Central memory CD8-positive, alpha-beta T cell (primary cell): ENCODE measurements around the gene ATG3.

ENCODE experiments used
- ATAC-seq: fragments of 150-1000 bp; cut with Tn5 transposase; replicated peaks from 2 replicates; pipeline ENCODE4 v1.10.0; 2022; ENCODE audit warnings: mild to moderate bottlenecking, moderate FRiP score, moderate number of reproducible peaks; ENCODE audit not compliant: poor library complexity, severe bottlenecking; ENCODE audit errors: extremely low read depth
- DNase-seq, 2 donors: peaks; one replicate each; pipeline ENCODE4 v3.0.0; 2021; ENCODE audit warnings: low spot score in 2 of 2
- H3K27ac Mint-ChIP-seq: one replicate; pipeline ENCODE4 v1.8.0; 2022; ENCODE audit warnings: low read depth, mild to moderate bottlenecking, moderate library complexity, mixed read lengths
- H3K27me3 Mint-ChIP-seq: one replicate; pipeline ENCODE4 v1.8.0; 2022; ENCODE audit warnings: mixed read lengths
- H3K36me3 Mint-ChIP-seq: one replicate; pipeline ENCODE4 v1.8.0; 2022; ENCODE audit warnings: mild to moderate bottlenecking, moderate library complexity, mixed read lengths; ENCODE audit not compliant: insufficient read depth
- H3K4me1 Mint-ChIP-seq: one replicate; pipeline ENCODE4 v1.8.0; 2022; ENCODE audit warnings: mixed read lengths
- H3K4me3 Mint-ChIP-seq: one replicate; pipeline ENCODE4 v1.8.0; 2022; ENCODE audit warnings: mild to moderate bottlenecking, moderate library complexity, mixed read lengths
- H3K9me3 Mint-ChIP-seq: one replicate; pipeline ENCODE4 v1.8.0; 2022; ENCODE audit warnings: mixed read lengths

ATG3 gene

GRCh38 chr3:112561734-112562529, at the start of gene ATG3, which contains the start of gene SLC35A5:
Gene ATG3, minus strand, starts transcription at chr3:112561962. Its CDS starts 434 bp downstream, at chr3:112561528.
Gene SLC35A5, plus strand, starts transcription at chr3:112562045. Its CDS starts 1,359 bp downstream, at chr3:112563404.
- Mint-ChIP-seq H3K27me3 (no peaks in the 10 kb centered on the region), H3K9me3 (no peaks in the 10 kb centered on the region), H3K4me3 (peak within 1 kb of the TSS; percentile 97), H3K4me1 (peaks cover 46% of the 10 kb centered on the region), H3K27ac (peak within 1 kb of the TSS; percentile 97), H3K36me3 (peaks cover 22% of the 10 kb centered on the region)
- DNase-seq (peak; percentile 99 to 100), ATAC-seq (peak; percentile 83)

- Mint-ChIP-seq H3K36me3 (no peaks in the 10 kb centered on the region), H3K27me3 (peaks cover 10% of the 10 kb centered on the region), H3K4me1 (no peaks in the 10 kb centered on the region), H3K27ac (no peak overlapping the region), H3K4me3 (no peak overlapping the region), H3K9me3 (no peaks in the 10 kb centered on the region)
- ATAC-seq (no peak), DNase-seq (no peak)
Measured at GRCh38 chr3:112610121-112610520, 48.4 kb upstream of the ATG3 start.

- H3K4me1 Mint-ChIP-seq, result peaks cover 4% of the 10 kb centered on the region
- H3K27me3 Mint-ChIP-seq, result peaks cover 10% of the 10 kb centered on the region
- H3K27ac Mint-ChIP-seq, result no peak overlapping the region
- H3K36me3 Mint-ChIP-seq, result no peaks in the 10 kb centered on the region
- no peaks in the 10 kb centered on the region for H3K9me3 Mint-ChIP-seq
- H3K4me3 Mint-ChIP-seq, result no peak overlapping the region
- DNase-seq (no peak), ATAC-seq (no peak)
Measured at GRCh38 chr3:112607863-112608262, 46.1 kb upstream of the ATG3 start.

- no peaks in the 10 kb centered on the region for H3K36me3 Mint-ChIP-seq
- ATAC-seq (no peak), DNase-seq (no peak)
- H3K4me3 Mint-ChIP-seq, result no peak overlapping the region
- peaks cover 14% of the 10 kb centered on the region for H3K4me1 Mint-ChIP-seq
- peaks cover 10% of the 10 kb centered on the region for H3K27me3 Mint-ChIP-seq
- no peaks in the 10 kb centered on the region for H3K9me3 Mint-ChIP-seq
- H3K27ac Mint-ChIP-seq, result no peak overlapping the region
Measured at GRCh38 chr3:112606098-112606497, 44.3 kb upstream of the ATG3 start.

GRCh38 chr3:112605285-112605684, 43.5 kb upstream of the ATG3 start:
- no peak overlapping the region for H3K4me3 Mint-ChIP-seq
- DNase-seq (no peak), ATAC-seq (no peak)
- no peaks in the 10 kb centered on the region for H3K36me3 Mint-ChIP-seq
- no peak overlapping the region for H3K27ac Mint-ChIP-seq
- no peaks in the 10 kb centered on the region for H3K9me3 Mint-ChIP-seq
- H3K4me1 Mint-ChIP-seq, result peaks cover 14% of the 10 kb centered on the region
- peaks cover 10% of the 10 kb centered on the region for H3K27me3 Mint-ChIP-seq

GRCh38 chr3:112604536-112604935, 42.8 kb upstream of the ATG3 start:
- no peaks in the 10 kb centered on the region for H3K9me3 Mint-ChIP-seq
- no peak for DNase-seq
- H3K36me3 Mint-ChIP-seq, result no peaks in the 10 kb centered on the region
- H3K27ac Mint-ChIP-seq, result no peak overlapping the region
- no peak overlapping the region for H3K4me3 Mint-ChIP-seq
- no peak for ATAC-seq
- peaks cover 10% of the 10 kb centered on the region for H3K27me3 Mint-ChIP-seq
- peaks cover 14% of the 10 kb centered on the region for H3K4me1 Mint-ChIP-seq

- H3K4me1 Mint-ChIP-seq, result peaks cover 14% of the 10 kb centered on the region
- H3K9me3 Mint-ChIP-seq, result no peaks in the 10 kb centered on the region
- no peak overlapping the region for H3K4me3 Mint-ChIP-seq
- ATAC-seq (no peak), DNase-seq (no peak)
- H3K36me3 Mint-ChIP-seq, result no peaks in the 10 kb centered on the region
- H3K27ac Mint-ChIP-seq, result no peak overlapping the region
- peaks cover 4% of the 10 kb centered on the region for H3K27me3 Mint-ChIP-seq
Measured at GRCh38 chr3:112602217-112602838, 40.6 kb upstream of the ATG3 start.

GRCh38 chr3:112598731-112599130, 37.0 kb upstream of the ATG3 start:
- Mint-ChIP-seq H3K27ac (no peak overlapping the region), H3K4me3 (no peak overlapping the region), H3K27me3 (no peaks in the 10 kb centered on the region), H3K9me3 (no peaks in the 10 kb centered on the region), H3K4me1 (peaks cover 10% of the 10 kb centered on the region), H3K36me3 (no peaks in the 10 kb centered on the region)
- ATAC-seq (no peak), DNase-seq (no peak)

GRCh38 chr3:112597945-112598344, 36.2 kb upstream of the ATG3 start:
- Mint-ChIP-seq H3K36me3 (peaks cover 3% of the 10 kb centered on the region), H3K27ac (no peak overlapping the region), H3K4me3 (no peak overlapping the region), H3K9me3 (no peaks in the 10 kb centered on the region), H3K4me1 (peaks cover 11% of the 10 kb centered on the region), H3K27me3 (no peaks in the 10 kb centered on the region)
- ATAC-seq (no peak), DNase-seq (no peak)

- Mint-ChIP-seq H3K27me3 (no peaks in the 10 kb centered on the region), H3K27ac (no peak overlapping the region), H3K4me3 (no peak overlapping the region), H3K4me1 (peaks cover 9% of the 10 kb centered on the region), H3K36me3 (peaks cover 14% of the 10 kb centered on the region), H3K9me3 (no peaks in the 10 kb centered on the region)
- DNase-seq (no peak), ATAC-seq (no peak)
Measured at GRCh38 chr3:112594856-112595255, 33.1 kb upstream of the ATG3 start.

GRCh38 chr3:112593258-112593657, 31.5 kb upstream of the ATG3 start:
- DNase-seq, result no peak
- Mint-ChIP-seq H3K27ac (no peak overlapping the region), H3K4me3 (no peak overlapping the region), H3K36me3 (peaks cover 19% of the 10 kb centered on the region), H3K27me3 (no peaks in the 10 kb centered on the region), H3K4me1 (peaks cover 9% of the 10 kb centered on the region), H3K9me3 (no peaks in the 10 kb centered on the region)
- ATAC-seq, result no peak

- H3K27me3 Mint-ChIP-seq, result no peaks in the 10 kb centered on the region
- H3K9me3 Mint-ChIP-seq, result no peaks in the 10 kb centered on the region
- no peak overlapping the region for H3K4me3 Mint-ChIP-seq
- peaks cover 13% of the 10 kb centered on the region for H3K4me1 Mint-ChIP-seq
- no peak for DNase-seq
- peaks cover 25% of the 10 kb centered on the region for H3K36me3 Mint-ChIP-seq
- ATAC-seq, result no peak
- no peak overlapping the region for H3K27ac Mint-ChIP-seq
Measured at GRCh38 chr3:112587336-112587735, 25.6 kb upstream of the ATG3 start.

- Mint-ChIP-seq H3K4me3 (no peak overlapping the region), H3K9me3 (no peaks in the 10 kb centered on the region), H3K27ac (peak overlapping the region; percentile 32), H3K4me1 (peaks cover 11% of the 10 kb centered on the region), H3K36me3 (peaks cover 28% of the 10 kb centered on the region), H3K27me3 (no peaks in the 10 kb centered on the region)
- ATAC-seq (no peak), DNase-seq (no peak)
Measured at GRCh38 chr3:112585782-112586181, 24.0 kb upstream of the ATG3 start.
